Stimulated activated CD4-positive, alpha-beta T cell treated with anti-CD3 and anti-CD28 coated beads, Interleukin-1b, Interleukin-23, amount 100 ng/mL, for 4 hours (primary cell): ENCODE data around the gene RHEB.

Source experiments
- DNase-seq, 2 donors: peaks; one replicate each; pipeline ENCODE4 v3.0.0-alpha.2; 2020; ENCODE audit warnings: low read depth in 2 of 2

Gene RHEB

DNA sequence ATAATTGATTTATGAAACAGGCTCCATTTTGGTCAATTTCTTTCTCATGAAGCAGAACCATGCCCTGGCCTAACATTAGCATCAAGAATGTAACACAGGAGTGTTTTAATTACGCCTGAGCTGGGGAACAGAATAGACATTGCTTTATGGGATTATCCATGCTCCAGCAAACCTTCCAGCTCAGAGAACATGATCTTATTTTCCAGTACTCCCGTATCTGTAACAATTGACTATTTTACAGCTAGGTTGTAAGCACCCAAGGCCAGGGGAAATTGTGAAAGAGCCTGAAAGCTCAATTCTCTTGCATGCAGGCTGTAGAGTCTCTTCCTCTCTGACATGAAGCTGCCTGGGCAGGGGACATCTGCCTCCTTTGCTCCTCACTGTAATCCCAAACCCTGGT is 49.0 kb downstream of the RHEB start:
- DNase-seq, result no peak

DNA sequence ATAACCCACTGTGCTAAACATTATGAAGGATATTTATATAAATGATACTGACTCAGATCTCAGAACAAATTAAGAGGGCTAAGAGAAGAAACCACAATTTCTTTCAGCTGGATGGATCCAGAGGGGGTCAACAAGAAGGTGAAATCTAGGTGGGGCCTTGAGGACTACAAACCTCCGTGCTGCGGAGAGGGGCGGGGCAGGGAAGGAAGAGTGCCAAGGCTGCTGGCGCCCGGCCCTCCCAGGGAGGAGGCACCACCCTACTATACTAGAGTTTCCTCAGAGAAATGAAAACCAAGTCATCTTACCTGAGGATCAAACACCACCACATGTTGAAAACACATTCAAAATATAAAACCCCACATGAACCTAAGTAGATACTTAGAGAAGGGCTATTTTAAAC is 50.4 kb downstream of the RHEB start:
- no peak for DNase-seq

DNA sequence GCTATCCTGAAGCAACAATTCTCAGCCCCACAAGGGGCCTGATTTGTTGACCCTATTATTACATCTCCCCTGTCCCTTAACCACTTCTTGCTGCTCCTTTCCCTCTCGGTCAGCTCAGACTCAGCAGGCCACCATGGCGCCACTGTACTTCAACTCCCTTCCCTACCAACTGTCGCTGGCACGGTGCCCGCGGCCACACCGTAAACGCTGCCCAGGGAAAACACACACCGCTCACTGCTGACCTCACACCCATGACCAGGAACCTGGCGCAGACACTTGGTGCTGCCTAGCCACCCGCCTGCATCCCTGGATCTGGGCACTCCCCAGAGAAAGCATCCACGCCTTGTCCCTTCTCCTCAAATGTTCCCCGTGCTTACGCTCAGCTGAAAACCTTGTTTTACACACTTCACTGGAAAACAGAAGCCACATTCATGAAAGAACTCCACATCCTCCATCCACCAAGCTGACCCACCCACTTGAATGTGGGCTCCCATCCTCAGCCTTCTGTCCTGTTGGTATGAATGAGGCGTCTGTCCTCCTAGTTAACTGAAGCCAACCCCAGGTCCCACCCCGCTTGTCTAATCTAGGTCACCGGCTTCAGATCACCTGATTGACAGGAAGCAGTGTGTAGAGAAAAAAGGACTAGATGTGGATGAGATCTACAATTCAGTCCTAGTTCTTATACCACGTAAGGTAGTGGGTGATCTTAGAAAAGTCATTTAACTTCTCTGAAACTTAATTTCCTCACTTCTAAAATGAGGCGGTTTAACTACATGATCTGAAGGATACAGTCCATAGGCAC is 51.3 kb downstream of the RHEB start:
- DNase-seq, result no peak

DNA sequence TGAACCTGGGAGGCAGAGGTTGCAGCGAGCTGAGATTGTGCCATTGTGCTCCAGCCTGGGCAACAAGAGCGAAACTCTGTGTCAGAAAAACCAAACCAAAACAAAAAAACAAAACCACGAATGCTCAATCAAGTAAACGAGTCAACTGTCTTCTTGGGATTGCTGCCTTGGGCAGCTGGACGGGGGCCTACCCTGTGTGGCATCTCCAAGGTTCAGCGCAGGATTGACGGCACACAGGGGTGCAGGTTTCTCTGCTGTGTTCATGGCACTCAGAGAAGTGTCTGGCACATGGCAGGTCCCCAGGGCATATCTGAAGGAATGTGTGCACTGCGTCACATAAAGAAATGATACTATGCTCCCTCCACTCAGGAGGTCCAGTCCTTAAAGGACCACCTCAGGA is 54.5 kb downstream of the RHEB start:
- no peak for DNase-seq

DNA sequence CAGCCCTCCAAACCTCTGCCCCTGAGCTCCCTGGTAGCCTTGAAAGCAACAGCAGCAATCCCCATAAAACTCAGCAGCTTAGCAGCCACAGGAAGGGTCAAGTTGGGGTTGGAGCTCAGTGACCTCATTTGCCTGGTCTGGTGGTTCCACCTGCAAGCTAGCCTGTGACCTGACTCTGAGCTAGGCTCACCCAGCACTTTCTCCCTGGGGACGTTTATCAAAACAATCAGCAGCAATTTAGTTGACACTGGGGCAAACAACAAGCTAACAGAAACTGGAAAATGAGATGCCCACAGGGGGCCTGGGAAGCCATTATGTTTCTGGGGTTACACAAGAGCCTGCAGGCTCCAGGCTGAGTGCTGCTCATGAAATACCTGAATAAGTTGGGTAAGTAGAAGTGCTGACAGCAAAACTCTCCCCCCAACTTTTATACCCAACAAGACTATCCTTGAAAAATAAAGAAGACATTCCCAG is 57.4 kb downstream of the RHEB start:
- DNase-seq, result no peak

DNA sequence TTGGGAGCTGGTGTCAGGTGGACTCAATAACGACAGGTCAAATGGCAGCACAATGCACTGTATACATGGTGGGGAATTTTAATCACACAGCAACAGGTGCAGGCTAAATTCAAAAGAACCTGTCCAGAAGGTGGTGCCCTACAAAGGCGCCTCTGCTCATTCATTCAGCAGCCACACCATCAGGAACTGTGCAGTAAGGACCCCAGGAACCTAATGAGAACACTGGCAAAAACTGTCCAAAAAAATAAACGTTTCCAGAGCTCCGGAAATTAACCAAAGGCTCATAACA is 57.8 kb downstream of the RHEB start:
- DNase-seq, result no peak

DNA sequence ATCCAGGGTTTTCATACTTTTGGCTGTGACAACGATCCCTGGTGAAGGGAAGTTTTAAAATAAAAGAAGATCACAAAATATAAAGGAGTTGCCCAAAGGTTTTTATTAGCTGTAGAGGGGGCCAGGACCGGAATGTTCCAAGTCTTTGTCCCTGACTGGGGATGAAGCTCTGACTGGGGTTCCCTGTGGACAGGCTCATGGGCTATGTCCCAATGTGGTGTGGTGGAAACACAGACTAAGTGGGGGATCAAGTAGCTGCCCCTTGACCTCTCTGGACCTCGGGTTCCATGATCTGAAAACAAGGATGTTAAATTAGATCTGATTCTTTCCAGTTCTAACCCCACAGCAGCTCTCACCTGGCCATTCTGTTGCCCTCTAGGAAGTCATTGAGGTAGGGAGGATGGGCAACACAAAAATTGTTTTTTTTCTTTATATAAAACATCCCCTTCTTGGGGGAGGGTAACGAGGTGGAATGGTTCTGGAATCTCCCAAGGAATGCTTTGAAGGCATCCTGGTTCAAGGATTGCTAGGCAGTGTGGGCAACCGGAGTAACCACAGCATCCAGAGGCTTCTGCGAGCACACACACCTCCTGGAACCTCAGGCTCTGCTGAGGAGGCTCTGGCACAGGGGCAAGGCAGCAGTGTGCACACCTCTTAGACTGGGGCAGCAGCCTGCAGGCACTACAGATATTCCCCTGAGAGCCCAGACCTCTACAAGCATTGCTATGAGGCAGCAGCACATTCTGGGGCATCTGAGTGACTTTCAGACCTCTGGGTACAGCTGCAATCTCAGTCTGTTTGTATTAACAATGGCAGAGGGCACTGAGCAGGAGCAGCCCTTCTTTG is 58.4 kb downstream of the RHEB start:
- DNase-seq, result no peak

DNA sequence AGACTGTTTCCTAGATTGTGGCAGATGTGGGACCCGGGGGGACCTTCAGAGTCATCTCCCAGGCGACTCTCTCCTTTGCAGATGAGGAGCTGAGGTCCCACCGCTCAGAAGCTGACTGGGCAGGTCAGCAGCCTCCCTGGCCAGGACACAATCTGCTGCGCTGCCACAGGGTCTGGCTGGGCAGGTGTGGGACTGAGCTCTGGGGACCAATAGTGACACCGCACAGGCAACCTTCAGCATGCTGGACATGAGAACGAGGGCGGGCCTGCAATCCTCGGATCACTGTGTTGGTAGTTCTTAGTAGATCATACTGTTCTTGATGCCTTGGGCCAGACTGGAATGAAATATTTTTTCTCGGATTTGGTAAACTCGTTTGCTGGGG is 59.2 kb downstream of the RHEB start:
- DNase-seq, result no peak

DNA sequence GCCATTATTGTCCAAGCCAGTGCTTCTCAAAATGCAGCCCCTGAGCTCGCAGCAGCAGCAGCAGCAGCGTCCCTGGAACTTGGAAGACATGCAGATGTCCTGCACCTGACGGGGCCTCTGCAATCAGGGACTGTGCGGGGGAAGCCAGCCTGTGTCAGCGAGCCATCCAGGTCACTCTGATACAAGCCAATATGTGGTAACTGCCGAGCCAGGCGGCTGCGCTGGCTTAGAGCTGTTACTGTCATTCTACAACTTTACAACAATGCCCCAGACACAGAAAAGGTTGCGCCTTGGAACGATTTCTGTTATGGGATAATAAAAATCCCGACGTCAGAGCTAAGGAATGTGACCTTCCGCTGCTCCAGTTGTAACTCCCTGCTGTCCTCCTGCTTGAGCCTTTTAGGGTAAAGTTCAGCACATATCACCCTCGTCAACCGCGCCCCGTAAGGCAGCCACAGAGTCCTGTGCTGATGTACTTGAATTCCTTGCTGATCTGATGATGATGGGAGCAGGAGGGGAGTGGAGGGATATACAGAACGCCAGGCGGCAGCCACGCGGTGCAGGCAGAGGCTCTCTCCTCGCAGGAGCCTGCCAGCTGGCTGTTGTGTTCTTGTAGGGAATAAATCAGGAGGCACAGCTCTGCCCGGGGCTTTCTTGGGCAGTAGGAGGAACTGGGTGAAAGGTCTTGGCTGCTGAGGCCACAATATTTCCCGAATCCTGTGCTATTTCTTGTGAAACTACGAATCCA is 59.8 kb downstream of the RHEB start:
- no peak for DNase-seq

DNA sequence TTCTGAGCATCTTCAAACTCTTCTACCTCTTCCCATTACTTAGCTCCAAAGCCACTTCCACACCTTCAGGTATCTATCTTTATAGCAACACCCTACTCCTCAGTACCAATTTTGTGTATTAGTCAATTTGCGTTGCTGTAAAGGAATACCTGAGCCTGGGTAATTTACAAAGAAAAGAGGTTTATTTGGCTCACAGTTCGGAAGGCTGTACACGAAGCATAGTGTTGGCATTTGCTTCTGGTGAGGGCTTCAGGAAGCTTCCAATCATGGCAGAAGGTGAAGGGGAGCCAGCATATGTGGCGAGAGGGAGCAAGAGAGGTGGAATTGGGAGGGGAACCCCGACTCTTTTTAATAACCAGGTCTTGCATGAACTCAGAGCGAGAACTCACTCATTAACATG is 62.2 kb downstream of the RHEB start:
- no peak for DNase-seq

DNA sequence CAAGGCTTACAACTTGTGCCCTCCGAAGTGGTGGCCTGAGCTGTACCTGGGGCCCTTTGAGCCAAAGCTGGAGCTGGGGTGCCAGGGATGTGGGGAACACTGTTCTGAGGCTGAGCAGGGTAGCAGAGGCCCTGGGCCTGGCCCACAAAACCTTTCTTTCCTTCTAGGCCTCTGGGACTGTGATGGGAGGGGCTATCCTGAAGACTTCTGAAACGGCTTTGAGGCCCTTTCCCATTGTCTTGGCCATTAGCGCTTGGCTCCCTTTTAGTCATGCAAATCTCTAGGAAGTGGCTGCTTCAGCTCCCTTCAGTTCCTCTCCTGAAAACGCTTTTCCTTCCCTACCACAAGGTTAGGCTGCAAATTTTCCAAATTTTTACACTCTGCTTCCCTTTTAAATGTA is 62.9 kb downstream of the RHEB start:
- DNase-seq, result no peak

DNA sequence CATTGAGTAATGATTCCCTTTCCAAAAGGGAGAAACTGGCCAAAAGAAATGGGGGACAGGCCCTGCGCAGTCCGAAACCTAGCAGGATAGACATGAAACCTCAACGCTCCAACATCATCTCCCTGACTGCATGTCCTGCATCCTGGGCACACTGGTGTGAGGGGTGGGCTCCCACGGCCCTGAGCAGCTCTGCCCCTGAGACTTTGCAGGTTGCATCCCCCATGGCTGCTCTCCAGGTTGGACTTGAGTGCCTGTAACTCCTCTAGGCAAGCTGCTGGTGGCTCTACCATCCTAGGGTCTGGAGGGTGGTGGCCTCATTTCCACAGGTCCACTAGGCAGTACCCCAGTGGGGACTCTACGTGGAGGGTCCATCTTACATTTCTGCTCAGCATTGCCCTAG is 63.4 kb downstream of the RHEB start:
- DNase-seq, result no peak

DNA sequence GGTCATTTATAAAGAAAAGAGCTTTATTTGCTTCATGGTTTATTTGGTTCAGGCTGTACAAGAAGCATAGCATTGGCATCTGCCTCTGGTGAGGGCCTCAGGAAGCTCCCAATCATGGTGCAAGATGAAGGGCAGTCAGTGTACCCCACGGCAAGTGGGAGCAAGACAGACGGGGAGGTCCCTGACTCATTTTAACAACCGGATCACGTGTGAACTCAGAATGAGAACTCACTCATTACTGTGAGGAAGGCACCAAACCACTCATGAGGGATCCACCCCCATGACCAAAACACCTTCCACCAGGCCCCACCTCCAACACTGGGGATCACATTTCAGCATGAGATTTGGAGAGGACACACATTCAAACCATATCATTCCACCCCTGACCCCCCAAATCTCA is 64.0 kb downstream of the RHEB start:
- DNase-seq, result no peak

DNA sequence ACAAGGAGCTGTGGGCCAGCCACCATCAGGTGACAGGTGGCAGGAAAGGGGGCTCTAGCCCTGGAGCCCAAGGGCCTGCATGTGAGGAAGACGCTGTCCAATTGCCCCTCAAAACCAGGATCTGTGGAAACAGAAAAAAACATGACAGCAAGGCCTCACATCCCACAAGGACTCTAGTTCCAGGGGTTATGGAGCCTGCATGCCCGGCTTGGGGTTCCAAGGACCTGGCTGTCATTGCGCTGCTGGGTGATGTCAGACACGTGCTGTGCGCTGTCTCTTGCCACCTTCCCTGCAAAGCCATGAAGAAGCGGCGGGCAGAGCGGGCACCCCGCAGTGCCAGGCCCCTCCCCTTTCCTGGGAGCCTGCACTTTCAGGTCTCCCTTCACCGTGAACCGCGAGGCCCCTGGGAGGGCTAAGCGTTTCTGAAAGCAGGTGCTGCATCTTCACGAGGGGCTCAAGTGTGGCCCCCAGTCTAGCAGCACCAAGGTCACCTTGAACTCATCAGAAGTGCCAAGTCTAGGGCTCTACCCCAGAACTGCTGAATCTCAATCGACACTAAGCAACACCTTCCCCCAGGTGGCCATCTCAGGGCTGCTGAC is 64.7 kb downstream of the RHEB start:
- DNase-seq, result no peak

DNA sequence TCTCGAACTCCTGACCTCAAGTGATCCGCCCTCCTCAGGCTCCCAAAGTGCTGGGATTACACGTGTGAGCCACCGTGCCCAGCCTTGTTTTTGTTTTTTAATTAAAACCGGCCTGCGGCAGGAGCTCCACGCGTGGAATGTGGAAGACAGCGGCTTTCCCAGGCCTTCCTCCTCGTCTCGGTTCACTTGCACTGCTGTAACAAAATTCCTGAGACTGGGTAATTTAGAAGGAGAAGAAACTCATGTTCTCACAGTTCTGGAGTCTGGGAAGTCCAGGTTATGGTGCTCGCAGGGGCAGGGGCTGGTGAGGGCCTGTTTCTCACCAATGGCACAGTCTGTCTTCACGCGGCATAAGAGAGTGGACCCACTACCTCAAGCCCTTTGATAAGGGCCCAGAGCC is 65.4 kb downstream of the RHEB start:
- no peak for DNase-seq

DNA sequence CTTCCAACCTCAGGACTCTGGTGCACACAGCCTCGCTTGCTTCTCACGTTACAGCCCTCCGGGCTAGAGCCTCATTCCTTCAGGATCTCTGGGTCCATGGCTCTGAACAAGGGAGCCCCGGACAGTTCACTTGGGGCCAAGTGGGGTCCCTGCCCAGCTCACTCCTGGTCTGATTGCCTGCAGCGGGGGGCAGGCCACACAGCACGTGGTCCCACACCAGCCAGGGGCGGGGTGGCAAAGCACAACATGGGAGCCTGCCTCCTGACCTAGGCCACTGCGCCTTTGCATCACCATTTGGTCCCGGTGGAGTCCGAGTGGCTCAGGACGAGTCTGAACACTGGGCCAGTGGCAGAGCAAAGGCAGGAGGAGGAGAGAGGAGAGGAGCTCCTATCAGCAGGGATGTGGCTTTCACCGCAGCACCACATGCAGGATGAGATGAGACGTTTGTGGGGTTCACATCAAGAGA is 66.3 kb downstream of the RHEB start:
- no peak for DNase-seq

DNA sequence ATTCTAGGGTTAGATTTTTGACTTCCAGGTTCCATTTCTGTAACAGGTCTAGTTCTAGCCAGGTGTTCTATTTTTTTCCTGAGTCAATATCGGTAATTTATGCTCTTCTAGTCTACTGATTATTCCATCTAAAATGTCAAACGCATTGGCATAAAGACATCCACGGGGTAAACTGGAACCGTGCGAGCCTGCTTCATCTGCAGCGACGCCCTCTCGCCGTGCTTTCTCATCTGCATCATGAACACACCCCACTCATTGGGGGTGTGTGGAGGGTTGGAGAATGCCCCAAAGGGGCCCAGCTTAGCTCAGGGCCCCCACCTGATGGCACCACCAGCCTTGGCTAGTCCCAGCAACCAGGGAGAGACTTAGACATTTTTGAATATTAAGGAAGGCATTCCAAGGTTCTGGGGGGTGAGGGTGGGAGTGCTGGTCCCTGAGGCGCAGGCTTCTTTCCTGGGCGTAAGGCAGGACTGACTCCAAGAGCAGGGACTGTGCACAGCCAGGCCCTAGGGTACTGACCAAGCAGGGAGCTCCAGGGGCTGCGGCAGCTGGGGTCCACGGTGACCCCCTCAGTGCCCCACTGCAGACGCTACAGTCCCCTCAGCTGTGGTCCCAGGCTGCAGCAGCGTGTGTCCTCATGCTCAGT is 66.9 kb downstream of the RHEB start:
- DNase-seq, result no peak

DNA sequence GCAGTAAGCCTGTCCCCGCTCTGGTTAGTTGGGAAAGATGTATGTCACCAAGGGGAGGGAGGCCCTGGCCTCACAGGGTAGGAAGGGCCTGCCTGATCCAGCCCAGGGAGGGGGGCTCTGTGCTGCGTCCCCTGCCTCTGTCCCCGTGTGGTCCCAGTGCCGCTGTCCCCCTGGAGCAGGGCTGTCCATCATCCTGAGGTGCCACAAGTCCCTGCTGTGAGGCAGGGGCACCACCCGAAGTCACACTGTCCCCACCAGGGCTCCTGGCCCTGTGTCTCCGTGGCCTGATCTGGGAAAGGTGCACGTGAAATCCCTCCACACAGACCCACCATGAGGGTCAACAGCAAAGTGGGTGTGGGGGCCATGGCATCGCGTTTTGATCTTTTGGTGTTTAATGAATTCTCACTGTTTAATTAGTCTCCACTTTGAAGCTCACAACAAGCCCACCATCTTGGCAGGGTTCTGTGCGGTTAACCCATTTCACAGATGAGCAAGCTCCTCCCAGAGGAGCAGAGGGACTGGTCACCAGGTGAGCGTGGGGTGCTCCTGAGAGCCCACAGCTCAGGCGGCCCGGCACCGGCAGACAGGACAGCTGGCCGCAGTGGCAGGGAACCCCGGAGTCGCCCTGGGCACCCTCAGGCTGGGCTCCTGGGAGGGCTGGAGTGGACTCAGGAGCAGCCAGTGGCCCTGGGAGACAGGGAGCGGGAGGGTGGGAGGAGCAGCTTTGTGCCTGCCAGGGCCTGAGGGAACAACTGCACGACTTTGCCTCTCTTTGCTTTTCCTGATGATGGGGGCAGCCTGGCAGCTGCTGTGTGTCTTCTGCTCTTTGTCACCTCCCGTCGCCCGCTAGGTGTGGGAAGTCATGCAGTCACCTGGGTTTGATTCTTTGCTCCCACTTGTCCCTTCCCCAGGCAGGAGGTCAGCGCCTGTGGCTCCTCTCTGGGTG is 67.8 kb downstream of the RHEB start:
- DNase-seq, result no peak

DNA sequence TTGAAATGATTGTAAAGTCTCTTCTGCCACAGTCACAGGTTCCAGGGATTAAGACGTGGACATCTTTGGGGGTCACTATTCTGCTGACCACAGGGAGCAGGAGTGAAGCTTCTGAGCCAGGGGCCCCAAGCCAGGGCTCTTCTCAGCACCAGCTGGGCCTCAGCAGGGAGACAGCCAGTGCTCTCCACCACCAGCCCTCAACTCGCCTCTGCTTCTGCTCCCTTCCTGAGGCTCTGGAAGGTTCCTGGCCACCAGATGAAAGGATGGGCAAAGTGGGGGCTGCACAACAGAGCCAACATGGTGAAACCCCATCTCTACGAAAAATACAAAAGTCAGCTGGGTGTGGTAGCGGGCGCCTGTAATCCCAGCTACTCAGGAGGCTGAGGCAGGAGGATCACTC is 68.5 kb downstream of the RHEB start:
- no peak for DNase-seq

DNA sequence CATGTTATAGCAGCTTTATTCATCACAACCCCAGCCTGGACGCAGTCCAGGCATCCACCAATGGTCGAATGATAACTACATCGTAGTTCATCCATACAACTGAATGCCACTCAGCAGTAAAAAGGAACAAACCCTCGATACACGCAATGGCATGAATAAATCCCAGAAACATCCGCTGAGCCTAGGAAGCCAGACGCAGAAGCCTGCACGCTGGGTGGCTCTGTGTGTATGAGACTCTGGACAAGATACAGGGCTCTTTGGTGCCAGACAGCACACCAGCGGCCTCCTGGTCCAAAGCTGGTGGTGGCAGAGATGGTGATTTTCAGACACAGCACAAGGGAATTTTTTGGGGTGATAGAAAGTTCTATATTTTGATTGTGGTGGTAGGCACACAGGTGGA is 69.7 kb downstream of the RHEB start:
- DNase-seq, result no peak
